HG02763 (cell line): ENCODE results near the gene ARHGAP21.
"Not testable (repeated sequence)": the region's sequence is repeated elsewhere in the genome, so short reads cannot be mapped to it uniquely, and the experiment has no call there.

Source experiments
- ATAC-seq: cut with Tn5 transposase; IDR thresholded peaks from one replicate; pipeline ENCODE4 v1.9.1; 2021; ENCODE audit warnings: mild to moderate bottlenecking, moderate library complexity; ENCODE audit not compliant: unreplicated experiment

ARHGAP21 gene

DNA sequence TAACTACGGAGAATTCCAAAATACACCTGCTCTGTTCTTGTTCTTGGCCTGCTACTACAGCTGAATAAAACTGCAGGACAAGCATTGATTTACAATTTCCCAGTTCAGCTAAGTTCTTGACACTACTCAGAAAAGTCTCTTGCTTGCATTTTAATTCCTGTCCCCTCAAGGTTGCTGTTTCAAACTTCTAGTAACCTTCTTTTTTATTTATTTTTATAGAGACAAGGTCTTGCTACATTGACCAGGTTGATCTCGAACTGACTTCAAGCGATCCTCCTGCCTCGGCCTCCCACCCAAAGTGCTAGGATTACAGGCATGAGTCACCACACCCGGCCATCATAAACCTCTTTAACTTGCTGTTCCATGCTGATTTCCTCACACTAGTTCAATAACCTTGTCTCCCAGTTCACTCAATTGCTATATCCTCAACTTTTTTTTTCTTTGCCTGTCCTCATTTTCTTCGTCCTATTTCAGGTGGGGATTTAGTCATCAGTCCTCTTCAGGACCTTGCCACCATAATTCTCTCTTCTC lies 79.9 kb downstream of the ARHGAP21 start:
- ATAC-seq: no peak

DNA sequence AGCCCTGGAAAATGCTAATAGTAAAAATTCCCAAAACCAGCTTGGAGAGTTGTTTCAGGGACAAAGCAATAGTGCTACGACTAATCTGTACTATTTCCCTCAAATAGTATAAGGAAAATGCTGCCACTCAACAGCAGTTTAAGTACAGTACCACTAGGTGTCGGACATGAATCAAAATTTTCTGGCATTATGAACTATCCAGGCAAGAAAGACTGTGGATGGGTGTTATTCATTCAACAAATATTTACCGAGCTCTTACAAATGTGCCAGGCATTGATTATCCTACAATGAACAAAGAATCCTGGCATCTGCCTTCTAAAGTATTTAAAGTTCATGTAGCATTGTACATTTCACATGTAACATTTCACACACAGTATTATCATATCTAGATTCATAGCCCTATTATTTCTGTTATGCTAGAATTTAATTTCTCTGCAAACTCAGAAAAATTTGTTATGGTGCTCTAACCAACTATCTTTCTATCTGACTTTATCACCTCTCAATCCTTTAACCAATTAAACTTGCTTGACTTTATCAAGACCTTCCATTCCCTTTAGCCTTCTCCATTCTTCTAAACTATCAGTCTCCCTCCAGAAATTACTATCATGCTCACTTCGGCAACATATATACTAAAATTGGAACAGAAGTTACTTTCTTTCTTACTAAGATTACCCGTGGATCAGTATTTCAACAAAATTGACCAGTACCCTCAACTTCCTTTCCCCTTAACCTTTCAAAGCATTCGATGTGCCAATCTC lies 80.6 kb downstream of the ARHGAP21 start:
- ATAC-seq: peak; percentile 80

DNA sequence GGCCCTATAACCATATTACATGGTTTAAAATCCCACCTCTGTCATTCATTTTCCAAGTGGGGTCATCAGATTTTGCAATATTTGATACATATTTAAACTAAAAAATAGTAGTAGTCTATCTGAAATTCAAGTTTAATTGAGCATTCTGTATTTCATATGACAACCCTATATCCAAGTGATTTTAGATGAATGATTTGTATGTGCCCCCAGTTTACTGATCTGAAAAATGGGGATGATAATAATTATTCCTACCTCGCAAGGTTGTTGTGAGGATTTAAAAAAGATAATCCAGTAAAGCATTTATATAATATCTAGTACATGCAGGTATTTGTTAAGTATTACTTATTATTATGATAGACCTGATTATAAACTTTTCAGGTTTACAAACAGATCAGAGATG lies 84.6 kb downstream of the ARHGAP21 start:
- no peak for ATAC-seq

DNA sequence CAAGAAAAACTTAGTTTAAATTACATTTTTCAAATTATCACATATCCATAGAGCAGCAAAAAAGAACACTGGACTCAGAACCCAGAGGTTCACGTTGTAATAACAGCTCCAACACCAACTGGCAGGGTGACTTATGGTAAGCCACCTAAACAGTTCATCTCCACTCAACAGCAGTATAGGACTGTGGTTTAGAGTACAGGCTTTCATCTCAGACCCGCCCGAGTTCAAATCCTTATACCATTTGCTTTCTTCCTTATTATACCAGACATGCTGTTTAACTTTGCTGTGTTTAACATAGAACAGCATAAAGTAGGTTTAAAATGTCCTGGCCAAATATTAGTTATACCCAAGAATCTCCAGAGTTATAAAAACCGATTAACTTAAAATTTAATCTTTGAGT lies 97.9 kb downstream of the ARHGAP21 start:
- no peak for ATAC-seq

DNA sequence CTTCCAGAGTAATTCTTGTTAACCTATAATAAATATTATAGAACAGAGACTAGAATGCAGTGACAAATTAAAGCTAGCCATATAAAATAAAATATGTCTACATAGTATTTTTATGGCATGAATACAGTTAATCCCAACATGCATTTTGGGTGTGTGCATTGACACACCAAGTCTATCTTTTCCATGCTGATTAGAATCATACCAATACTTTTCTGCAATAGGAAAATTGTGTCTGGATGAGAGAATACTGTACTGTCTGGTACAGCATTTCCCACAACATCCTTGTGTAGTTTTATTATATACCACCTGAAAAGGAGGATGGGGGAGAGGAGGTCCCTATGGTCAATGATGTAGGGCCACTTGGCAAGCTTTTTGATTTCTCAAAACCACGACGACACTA lies 100.3 kb downstream of the ARHGAP21 start:
- ATAC-seq: no peak

DNA sequence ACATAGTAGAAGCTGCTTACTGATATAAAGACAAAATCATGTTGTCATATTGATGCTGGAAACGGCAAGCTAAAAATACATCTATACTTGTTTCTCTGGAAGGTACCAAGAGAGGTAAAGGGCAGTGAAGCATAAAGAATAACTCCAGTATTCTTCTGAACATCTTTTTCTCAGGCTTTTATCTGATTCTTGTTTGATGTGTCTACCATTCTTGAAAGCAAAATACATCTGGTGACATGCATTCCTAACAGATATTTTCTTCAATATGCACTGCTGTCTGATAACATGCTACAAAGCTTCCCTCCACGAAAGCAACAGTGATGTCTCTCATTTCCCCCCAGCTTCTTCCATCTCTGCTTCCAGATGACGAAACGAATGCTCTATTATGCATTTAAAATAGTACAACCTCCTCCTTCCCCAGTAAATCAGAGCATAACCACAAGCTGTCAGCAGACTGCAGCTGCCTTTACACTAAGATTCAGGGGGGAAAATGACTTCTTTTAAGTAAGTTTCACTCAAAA lies 100.8 kb downstream of the ARHGAP21 start:
- no peak for ATAC-seq

DNA sequence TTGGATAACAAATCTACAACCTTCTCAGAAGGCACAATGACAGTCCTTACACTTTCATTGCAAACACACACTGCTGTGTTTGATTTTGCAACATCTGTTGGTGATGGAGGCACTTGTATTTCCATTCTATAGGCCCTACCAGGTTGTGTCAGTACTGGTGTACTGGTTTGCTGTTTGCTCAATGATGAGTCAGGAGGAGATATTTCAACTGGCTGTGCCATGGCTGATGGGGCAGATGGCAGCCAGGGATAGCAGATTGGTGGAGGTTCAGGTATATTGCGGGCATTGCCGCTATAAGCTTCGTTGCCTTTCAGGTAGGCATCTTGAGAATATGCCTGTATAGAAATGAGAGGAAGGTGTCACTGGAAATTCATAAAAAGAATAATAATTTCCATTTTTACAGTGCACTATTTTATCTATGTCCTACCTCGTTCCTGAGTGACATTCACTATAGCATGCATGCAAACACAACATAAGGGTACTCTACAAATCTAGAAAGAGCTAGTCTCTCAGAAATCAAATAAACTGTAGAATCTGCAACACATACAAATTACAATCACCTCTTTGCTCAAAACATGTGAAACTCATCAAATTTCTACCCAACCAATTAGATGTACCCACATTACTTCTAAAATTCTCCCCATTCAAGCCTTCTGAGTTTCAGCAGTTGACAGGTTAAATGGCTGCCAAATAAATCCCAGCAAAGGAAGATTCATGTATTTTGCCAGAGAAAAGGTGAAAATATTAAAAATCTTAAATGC lies 102.5 kb downstream of the ARHGAP21 start:
- not testable (repeated sequence) for ATAC-seq

DNA sequence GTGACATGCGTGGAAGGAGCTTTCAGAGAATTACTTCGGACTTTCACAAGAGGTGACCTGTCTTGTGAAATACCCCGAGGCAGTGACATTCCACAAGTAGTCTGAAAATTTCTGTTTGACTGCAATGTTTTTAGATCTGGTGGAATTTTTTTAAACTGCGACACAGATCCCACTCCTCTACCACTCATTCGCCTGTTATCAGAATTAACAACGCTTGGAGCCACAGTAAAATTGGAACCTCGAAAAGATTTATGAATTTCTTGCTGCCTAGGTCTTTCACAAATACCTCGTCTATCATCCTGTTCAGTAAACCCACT lies 103.7 kb downstream of the ARHGAP21 start:
- ATAC-seq: not testable (repeated sequence)

DNA sequence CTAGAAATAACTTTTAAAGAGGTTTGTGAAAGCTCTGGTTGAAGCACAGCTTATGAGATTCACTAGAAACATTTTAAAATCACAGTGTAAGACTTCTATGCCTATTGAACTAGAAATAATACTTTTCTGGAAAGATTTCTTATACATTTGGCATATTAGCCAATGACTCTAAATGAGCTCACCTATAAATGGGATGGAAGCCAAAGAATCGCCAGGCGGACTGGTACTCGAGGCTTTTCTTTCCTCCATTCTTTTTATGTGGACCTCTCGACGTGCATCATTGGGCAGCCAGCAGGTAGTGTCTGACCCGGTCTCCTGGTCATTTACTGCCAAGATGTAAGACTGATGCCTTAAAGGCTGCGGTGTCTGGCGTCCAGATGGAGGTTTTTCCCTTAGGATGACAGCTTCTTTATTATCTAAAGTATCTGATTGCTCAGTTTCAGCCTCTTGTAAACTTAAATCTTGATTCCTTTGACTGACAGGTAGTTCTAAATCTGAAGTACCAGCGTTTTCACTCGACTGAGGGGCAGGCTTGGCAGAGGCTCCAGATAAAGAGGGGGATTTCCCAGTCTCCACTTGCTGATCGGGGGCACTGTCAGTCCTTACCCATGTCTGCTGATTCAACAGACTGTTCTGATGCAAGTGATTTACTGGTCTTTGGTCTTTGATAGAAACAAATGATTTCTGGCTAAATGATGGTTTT lies 104.2 kb downstream of the ARHGAP21 start:
- ATAC-seq: not testable (repeated sequence)

DNA sequence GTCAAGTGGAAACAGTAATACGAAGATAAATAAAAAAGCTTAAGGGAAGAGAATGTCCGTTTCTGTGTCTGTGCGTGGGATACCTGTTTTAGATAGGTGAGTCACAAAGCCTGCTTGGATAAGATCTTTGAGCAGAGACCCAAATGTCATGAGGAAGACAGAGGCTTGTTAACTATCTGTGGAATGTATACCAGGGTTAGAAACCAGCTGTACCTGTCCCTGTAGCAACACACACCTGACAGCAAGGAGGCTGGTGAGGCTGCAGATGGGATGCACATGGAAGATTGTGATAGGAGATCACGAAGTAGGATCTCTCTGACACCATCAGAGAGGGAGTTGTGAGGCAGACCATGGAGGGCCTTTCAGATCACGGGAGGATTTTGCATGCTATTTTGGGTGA lies 105.3 kb downstream of the ARHGAP21 start:
- no peak for ATAC-seq

DNA sequence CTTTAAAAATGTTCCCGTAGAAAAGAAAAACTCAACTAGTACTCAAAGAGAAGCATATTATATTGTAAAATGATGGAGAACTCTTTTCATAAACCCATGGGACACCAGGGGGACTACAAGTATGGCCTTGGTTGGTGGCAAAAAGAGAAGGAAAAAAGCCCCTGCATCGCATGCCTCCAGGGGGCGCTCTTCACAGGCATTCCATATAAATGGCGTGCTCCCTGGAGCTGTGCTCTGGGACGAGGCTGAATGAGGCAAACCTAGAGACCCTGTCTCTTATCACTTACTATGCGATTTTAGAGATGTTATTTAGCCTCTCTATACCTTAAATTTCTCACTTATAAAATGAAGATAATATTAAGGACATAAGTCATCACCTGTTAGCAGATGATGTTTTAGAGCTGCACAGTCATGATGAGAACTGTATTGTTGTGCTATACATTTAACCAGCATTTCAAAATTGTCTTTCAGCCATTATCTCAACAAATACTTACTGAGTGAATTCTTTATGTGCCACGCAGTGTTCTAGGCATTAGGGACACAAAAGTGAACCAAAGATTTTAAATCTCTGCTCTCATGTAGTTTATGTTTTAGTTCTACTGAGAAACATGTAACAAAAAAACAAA lies 105.8 kb downstream of the ARHGAP21 start:
- no peak for ATAC-seq

DNA sequence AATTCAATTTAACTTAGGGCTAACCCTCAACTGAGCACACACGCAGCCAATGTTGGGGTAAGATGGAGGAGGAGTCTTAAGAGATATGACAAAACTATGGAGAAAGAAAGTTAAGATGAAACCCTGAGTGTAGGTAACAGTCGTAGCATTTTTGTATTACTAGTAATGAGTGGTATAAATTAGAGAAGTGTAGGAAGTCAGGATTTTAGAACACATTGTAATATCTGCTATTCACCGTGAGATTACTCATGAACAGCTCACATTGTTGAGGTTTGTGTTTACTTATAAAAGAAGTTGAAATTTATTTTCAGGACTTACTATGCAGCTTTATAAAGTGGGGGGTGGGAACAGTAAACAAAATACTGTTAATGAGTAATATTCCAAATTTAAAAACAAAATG lies 107.2 kb downstream of the ARHGAP21 start:
- no peak for ATAC-seq

DNA sequence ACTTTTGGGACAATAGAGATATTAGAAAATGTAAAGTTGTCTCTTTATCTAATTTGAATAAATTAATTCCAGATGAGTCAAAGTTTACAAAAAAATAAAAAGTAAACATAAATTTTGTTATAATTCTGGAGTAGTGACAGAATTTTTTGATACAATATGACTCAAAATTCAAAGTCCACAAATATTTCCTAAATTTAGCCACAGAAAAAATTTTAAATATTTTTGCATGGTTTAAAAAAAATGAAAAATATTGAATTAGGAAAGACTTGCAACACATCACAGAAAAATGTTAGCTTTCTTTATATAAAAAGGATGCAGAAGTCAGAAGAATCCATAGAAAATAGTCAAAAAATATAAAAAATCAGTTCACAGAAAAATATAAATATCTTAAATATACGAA lies 117.7 kb downstream of the ARHGAP21 start:
- no peak for ATAC-seq

DNA sequence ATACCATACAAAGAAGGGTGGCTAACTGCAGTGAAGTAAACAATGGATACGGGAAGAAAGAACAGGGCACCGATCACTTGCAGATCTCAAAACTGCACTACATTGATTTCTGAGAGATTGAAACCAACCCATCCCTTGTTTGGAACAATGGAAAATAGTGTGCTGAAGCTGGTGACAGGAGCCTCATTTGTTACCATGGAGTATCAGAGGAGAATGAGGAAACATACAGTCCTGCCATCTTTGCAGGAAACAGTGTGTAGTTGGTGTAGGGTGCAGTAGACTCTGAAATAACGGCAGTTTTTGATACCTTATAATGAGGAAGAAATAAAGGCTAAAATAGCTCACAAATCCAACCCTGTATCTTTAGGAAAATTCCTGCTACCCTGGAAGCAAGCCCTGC lies 118.5 kb downstream of the ARHGAP21 start:
- ATAC-seq: no peak

DNA sequence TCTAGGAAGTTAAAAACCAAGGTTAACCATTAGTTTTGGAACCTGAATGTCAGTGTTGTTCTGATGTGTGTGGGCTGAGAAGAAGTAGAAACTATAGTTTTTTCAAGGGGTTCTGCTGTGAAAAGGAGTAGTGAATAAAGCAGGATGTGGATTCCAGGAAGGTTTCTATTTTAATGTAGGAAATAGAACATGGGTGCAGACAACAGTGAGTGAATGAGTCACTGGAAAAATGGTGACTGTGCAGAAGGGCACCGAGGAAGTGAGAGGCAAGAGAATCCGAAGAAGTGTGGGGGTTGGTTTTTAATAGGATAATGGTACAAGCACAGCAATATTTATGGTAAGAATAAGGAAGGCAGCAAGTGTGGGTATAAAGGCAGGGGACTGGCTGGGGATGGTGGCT lies 120.4 kb downstream of the ARHGAP21 start:
- ATAC-seq: no peak

DNA sequence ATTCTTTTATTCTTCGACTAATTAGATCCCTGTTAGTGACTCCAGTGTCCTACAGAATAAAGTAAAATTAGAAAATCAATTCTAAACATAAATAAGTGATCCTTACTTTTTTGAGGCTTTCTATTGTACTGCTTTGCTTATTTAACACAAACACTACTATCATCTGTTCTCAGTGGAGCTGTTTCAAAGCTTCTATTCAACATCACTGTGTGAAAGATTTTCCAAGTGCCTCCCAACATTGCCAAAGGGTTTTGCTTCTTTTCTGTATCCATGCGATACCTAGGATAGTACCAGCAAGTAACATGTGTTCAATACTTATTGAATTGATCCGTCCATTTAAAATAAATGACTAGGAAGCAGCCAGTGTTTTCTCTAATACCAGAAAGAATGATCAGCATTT lies 125.7 kb downstream of the ARHGAP21 start:
- ATAC-seq: no peak

DNA sequence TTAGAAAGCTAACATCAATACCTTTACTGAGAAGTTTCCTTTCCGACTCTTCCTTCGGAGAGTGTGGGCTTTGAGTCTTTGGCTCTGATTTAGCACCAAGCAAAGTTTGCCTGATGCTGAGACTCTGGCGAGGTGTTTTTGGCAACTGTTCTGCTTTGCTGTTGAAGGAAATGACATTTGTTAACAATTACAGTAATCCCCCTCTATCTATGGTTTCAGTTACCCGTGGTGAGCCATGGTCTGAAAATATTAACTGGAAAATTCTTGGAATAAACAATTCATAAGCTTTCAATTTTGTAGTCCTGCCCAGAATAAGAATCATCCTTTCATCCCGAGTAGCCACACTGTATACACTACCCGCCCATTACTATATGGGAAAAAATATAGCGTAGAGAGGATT lies 126.3 kb downstream of the ARHGAP21 start:
- ATAC-seq: no peak

DNA sequence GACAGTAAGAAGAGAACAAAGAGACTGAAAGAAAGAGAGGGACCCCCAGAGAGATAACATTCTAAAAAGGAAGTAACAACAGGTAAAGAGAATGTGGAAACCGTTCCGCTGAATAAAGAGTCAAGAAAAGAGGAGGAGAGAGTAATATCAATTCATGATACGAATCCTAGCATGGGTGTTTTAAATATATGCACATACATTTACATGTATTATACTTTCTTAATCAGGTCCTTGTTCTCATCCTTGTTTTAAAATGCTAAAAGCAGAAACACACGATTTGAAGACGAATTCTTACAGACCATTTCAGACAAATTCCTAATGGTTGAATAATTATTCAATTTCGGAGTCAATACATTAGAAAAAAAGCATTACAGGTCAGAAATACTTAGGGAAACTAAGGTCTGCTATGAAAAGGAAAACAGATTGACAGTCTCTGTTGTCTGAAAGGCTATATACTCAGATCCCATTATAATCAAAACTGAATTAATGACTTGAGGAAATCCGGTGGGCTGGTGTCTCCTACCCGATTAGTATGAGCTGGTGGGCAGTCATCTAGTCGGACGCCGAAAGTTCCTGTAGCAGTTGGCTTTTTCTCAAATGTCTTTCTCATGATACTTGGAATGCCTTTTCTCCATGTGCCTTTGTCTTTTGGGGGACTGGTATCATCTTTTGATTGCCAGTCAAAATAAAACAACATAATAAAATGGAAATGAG lies 127.3 kb downstream of the ARHGAP21 start:
- ATAC-seq: no peak

DNA sequence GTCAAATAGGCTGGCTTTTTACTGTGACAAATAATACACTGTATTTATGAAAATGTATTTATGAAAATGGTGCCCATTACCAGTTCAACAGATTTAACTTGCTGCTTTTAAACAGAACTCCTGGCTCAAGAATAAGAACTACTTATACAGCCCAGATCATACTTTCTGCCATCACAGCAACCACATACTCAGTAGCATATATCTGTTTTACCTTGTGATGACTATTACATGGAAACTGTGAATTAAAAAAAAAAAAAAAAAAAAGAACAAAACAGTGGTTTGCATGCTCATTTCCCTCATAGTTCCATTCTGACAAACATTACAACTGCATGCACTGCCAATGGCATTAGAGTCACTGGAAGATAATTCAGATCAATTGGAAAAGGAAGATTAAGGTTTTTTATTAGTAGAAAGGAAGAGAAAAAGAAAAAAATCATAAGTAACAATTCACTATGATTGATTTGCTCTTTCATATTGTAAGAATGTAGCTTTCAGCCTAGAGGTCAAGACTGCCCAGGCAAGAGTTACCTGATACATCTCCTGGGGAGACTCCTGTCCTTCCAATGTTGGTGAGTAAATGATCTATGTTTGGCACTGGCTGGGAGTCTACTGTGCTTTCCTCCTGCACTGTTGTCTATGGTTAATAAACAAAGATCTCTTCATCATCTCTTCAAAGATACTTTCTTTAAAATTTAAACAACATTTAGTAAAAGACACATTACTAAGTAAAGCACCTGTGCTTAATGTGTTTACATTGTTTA lies 132.8 kb downstream of the ARHGAP21 start:
- no peak for ATAC-seq

DNA sequence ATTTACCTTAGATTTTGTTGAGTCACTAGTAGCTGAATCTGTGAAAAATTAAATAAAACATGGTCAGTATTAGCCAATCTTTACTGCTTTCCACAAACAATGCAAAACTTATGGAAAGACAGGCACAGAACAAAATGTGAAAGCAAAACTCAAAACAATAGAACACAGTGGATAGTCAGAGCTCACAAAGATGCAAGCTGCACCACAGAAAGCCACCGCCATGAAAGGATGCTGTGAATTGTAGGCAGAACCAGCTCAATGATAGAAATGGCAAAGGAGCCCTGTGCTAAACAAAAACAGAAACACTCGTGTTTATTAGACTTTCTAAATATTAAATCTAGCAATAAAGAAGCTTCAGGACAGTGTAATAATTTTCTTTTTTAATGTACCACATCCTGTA lies 134.4 kb downstream of the ARHGAP21 start:
- no peak for ATAC-seq
